ENCODE data around the gene COMT. TPM values are rescaled to one million over a fixed set of nuclear protein-coding genes. Genes with fewer than 3 reads are reported as not detected.
A peak's percentile ranks its signal among the peaks of the same experiment; 100 is the strongest.

The COMT gene
- total RNA-seq, 1 donor from 2014 or later = 34.8 TPM

DNA sequence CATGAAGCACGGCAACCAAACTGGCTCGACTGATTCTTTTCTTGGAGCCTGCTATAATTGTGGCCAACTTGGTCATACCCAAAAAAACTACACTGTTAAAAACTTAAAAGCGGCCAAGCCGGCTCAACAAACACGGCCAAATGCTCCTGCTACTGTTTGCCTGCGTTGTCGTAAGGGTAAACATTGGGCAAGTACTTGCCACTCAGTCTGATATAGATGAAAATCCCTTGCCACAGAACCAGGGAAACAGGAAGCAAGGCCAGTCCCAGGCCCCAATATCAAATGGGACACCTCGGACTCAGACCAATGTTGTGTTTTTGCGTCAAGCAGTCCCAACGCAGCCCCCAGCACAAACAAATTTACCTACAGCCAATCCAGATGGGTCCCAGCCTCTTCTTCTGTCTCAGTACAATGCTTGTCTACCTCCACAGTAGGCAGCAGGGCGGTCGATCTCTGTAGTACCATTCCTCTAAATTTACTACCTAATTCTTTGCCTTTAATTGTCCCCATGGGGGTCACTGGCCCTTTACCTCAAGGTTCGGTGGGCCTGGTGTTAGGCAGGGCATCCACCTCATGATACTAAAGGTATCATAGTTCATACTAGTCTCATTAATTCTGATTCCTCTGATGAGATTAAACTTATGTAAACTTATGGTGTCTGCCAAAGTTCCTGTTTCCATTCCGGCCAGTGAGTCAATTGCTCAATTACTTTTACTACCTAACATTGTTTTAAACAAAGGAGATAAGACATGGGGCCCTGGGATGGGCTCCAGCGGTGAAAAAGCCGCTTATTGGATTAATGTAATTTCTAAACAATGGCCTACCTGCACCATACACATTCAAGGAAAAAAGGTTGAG lies 3.7 kb upstream of the COMT start:
- no peak overlapping the region for H3K27ac Mint-ChIP-seq (ENCODE audit: unreplicated experiment)
- peaks cover 8% of the 10 kb centered on the region for H3K4me1 Mint-ChIP-seq (ENCODE audit: low read depth, unreplicated experiment)
- peaks cover 10% of the 10 kb centered on the region for H3K9me3 Mint-ChIP-seq (ENCODE audit: unreplicated experiment)
- H3K27me3 Mint-ChIP-seq (ENCODE audit: unreplicated experiment) = peaks cover 9% of the 10 kb centered on the region
- no peak for DNase-seq
- no peak for TF ChIP-seq CTCF (IDR thresholded peaks at IDR 0.05; ENCODE audit: partially characterized antibody, unreplicated experiment)
- H3K36me3 Mint-ChIP-seq (ENCODE audit: unreplicated experiment) = peaks cover 22% of the 10 kb centered on the region
- no peak overlapping the region for H3K4me3 Mint-ChIP-seq (ENCODE audit: unreplicated experiment)

DNA sequence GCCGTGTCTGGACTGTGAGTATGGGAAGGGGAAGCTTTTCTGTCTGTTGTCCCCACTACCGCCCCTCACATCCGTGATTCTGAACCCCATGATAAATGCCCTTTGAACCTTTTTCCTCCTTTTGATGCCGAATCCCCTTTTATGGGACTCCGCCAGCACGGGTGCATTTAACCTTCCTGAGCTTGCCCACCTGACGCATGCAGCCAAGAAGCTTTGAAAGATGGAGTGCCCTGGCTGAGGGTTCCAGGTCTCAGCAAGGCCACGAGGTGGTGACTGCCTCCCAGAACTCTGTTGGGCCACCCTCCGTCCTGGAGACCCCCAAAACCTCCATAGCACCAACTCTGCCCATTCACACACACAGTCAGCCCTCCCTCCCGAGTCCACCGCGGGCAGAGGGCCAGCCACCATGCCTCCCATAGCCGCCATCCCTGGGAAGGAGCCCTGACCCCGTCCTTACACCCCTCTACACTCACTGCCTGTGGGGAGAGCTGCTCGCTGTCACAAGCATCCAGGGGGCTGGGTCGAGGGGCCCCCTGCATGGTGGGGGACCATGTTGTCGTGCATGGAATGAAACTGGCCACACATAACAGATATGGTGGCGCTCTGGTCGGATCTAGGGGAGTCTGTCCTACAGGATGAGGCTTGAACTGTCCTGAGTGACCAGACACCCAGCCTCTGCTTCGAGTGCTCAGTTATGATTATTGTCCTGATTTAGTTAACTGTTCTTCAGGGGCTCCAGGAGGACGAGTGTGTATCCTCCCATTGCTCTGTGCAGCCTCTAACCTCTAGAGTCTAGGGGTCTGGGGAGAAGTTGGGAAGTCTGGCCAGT lies 822 bp upstream of the COMT start:
- no peak for DNase-seq
- Mint-ChIP-seq H3K9me3 (ENCODE audit: unreplicated experiment) (peaks cover 5% of the 10 kb centered on the region), H3K4me1 (ENCODE audit: low read depth, unreplicated experiment) (peaks cover 16% of the 10 kb centered on the region), H3K27me3 (ENCODE audit: unreplicated experiment) (peaks cover 13% of the 10 kb centered on the region), H3K4me3 (ENCODE audit: unreplicated experiment) (peak overlapping the region; percentile 79), H3K27ac (ENCODE audit: unreplicated experiment) (peak overlapping the region; percentile 66), H3K36me3 (ENCODE audit: unreplicated experiment) (peaks cover 22% of the 10 kb centered on the region)
- TF ChIP-seq CTCF (IDR thresholded peaks at IDR 0.05; ENCODE audit: partially characterized antibody, unreplicated experiment) = no peak

GRCh38 chr22:19942157-19943081 lies 847 bp downstream of the COMT start:
- peak overlapping the region; percentile 81 for H3K4me3 Mint-ChIP-seq (ENCODE audit: unreplicated experiment)
- peaks cover 13% of the 10 kb centered on the region for H3K27me3 Mint-ChIP-seq (ENCODE audit: unreplicated experiment)
- TF ChIP-seq CTCF (IDR thresholded peaks at IDR 0.05; ENCODE audit: partially characterized antibody, unreplicated experiment) = no peak
- DNase-seq = no peak
- peaks cover 1% of the 10 kb centered on the region for H3K9me3 Mint-ChIP-seq (ENCODE audit: unreplicated experiment)
- H3K36me3 Mint-ChIP-seq (ENCODE audit: unreplicated experiment) = peaks cover 8% of the 10 kb centered on the region
- peak overlapping the region; percentile 95 for H3K27ac Mint-ChIP-seq (ENCODE audit: unreplicated experiment)
- H3K4me1 Mint-ChIP-seq (ENCODE audit: low read depth, unreplicated experiment) = peaks cover 20% of the 10 kb centered on the region

- Mint-ChIP-seq H3K27me3 (ENCODE audit: unreplicated experiment) (peaks cover 13% of the 10 kb centered on the region), H3K9me3 (ENCODE audit: unreplicated experiment) (peaks cover 1% of the 10 kb centered on the region), H3K4me1 (ENCODE audit: low read depth, unreplicated experiment) (peaks cover 20% of the 10 kb centered on the region), H3K4me3 (ENCODE audit: unreplicated experiment) (peak overlapping the region; percentile 81), H3K36me3 (ENCODE audit: unreplicated experiment) (peaks cover 3% of the 10 kb centered on the region), H3K27ac (ENCODE audit: unreplicated experiment) (peak overlapping the region; percentile 95)
- DNase-seq = no peak
- no peak for TF ChIP-seq CTCF (IDR thresholded peaks at IDR 0.05; ENCODE audit: partially characterized antibody, unreplicated experiment)
Measured at GRCh38 chr22:19943082-19944026, 1.8 kb downstream of the COMT start.

Measured in glutamatergic neuron (in vitro differentiated cells).